Activated naive CD8-positive, alpha-beta T cell treated with anti-CD3 and anti-CD28 coated beads, Interleukin-2, amount 50 U/mL, for 16 hours (primary cell): ENCODE measurements around the gene EBF3.

ENCODE experiments used
- DNase-seq: peaks from one replicate; pipeline ENCODE4 v3.0.0-alpha.2; 2020; ENCODE audit warnings: low read depth, low spot score

EBF3 gene

GRCh38 chr10:129853562-129853903 lies 110.5 kb downstream of the EBF3 start:
- DNase-seq: no peak

GRCh38 chr10:129852829-129853561 lies 111.1 kb downstream of the EBF3 start:
- DNase-seq: no peak

GRCh38 chr10:129851941-129852640 lies 112.0 kb downstream of the EBF3 start:
- no peak for DNase-seq

GRCh38 chr10:129850790-129851189 lies 113.3 kb downstream of the EBF3 start:
- no peak for DNase-seq

GRCh38 chr10:129850316-129850715 lies 113.8 kb downstream of the EBF3 start:
- DNase-seq: no peak

- DNase-seq: no peak
Measured at GRCh38 chr10:129849853-129850252, 114.2 kb downstream of the EBF3 start.

GRCh38 chr10:129849452-129849750 lies 114.7 kb downstream of the EBF3 start:
- DNase-seq: no peak

GRCh38 chr10:129848696-129849451 lies 115.2 kb downstream of the EBF3 start:
- no peak for DNase-seq

GRCh38 chr10:129847741-129848483 lies 116.2 kb downstream of the EBF3 start:
- DNase-seq: no peak

- no peak for DNase-seq
Measured at GRCh38 chr10:129846991-129847391, 117.1 kb downstream of the EBF3 start.

GRCh38 chr10:129845111-129845753 lies 118.8 kb downstream of the EBF3 start:
- DNase-seq: no peak

GRCh38 chr10:129844216-129844766 lies 119.8 kb downstream of the EBF3 start:
- DNase-seq: no peak

- DNase-seq: no peak
Measured at GRCh38 chr10:129843702-129844101, 120.4 kb downstream of the EBF3 start.

GRCh38 chr10:129843131-129843541 lies 120.9 kb downstream of the EBF3 start:
- no peak for DNase-seq

- DNase-seq: no peak
Measured at GRCh38 chr10:129842031-129842430, 122.0 kb downstream of the EBF3 start.

GRCh38 chr10:129841590-129841989 lies 122.5 kb downstream of the EBF3 start:
- no peak for DNase-seq

GRCh38 chr10:129841071-129841470 lies 123.0 kb downstream of the EBF3 start:
- DNase-seq: no peak

GRCh38 chr10:129840196-129840590 lies 123.9 kb downstream of the EBF3 start:
- no peak for DNase-seq

GRCh38 chr10:129839285-129840195 lies 124.5 kb downstream of the EBF3 start:
- DNase-seq: no peak

- DNase-seq: no peak
Measured at GRCh38 chr10:129838794-129839193, 125.3 kb downstream of the EBF3 start.
